ENCODE data around the gene FAU.
"Not testable (repeated sequence)": the region's sequence is repeated elsewhere in the genome, so short reads cannot be mapped to it uniquely, and the experiment has no call there.

The FAU gene

GRCh38 chr11:65118891-65119669 is 2.9 kb downstream of the FAU start:
- DNase-seq, result not testable (repeated sequence)

- DNase-seq, result no peak
Measured at GRCh38 chr11:65118097-65118837, 3.7 kb downstream of the FAU start.

- peak; percentile 96 for DNase-seq
Measured at GRCh38 chr11:65117206-65118096, 4.5 kb downstream of the FAU start, which contains the start of gene ZNHIT2. TSS of gene ZNHIT2 (minus strand) at chr11:65117701. CDS start at chr11:65117653, 48 bp downstream.

GRCh38 chr11:65116370-65117205 is 5.3 kb downstream of the FAU start:
- no peak for DNase-seq

- DNase-seq, result no peak
Measured at GRCh38 chr11:65115361-65116082, 6.4 kb downstream of the FAU start.

- DNase-seq, result no peak
Measured at GRCh38 chr11:65114538-65115171, 7.3 kb downstream of the FAU start.

GRCh38 chr11:65113839-65114238 is 8.1 kb downstream of the FAU start:
- no peak for DNase-seq

- no peak for DNase-seq
Measured at GRCh38 chr11:65113361-65113756, 8.6 kb downstream of the FAU start.

GRCh38 chr11:65112546-65113360 is 9.2 kb downstream of the FAU start:
- no peak for DNase-seq

- peak; percentile 62 for DNase-seq
Measured at GRCh38 chr11:65111744-65112545, 10.0 kb downstream of the FAU start, which contains the start of gene TM7SF2. TSS of gene TM7SF2 (plus strand) at chr11:65111872. CDS start at chr11:65112016, 144 bp downstream.

- no peak for DNase-seq
Measured at GRCh38 chr11:65111159-65111743, 10.7 kb downstream of the FAU start.

GRCh38 chr11:65110354-65110861 is 11.5 kb downstream of the FAU start:
- DNase-seq, result peak; percentile 8

GRCh38 chr11:65109231-65110198 is 12.4 kb downstream of the FAU start:
- no peak for DNase-seq

- DNase-seq, result no peak
Measured at GRCh38 chr11:65108469-65109123, 13.3 kb downstream of the FAU start.

- no peak for DNase-seq
Measured at GRCh38 chr11:65107751-65108468, 14.0 kb downstream of the FAU start.

- no peak for DNase-seq
Measured at GRCh38 chr11:65107078-65107477, 14.9 kb downstream of the FAU start.

Data from NCI-H2081 treated with DMSO at 0.1 percent for 48 hours (cell line).